GM12878 (cell line): ENCODE measurements around the gene TMEM170B. TPM values are rescaled to one million over a fixed set of nuclear protein-coding genes. Genes with fewer than 3 reads are reported as not detected.

ENCODE experiments used
- ASH2L ChIP-seq: fragments of 300-600, 200-600 bp; sonication (generic); IDR thresholded peaks from 2 replicates; pipeline ENCODE4 v1.6.1; 2017; ENCODE audit warnings: low read depth, mild to moderate bottlenecking, borderline replicate concordance
- BRCA1 ChIP-seq: IDR thresholded peaks from 2 replicates; pipeline ENCODE4 v1.6.1; 2011; ENCODE audit warnings: low read depth, low read length, improper control_type of control experiment
- CHD4 ChIP-seq: fragments of 200-600 bp; sonication (generic); IDR thresholded peaks from 2 replicates; pipeline ENCODE4 v1.6.1; 2016; ENCODE audit warnings: mild to moderate bottlenecking
- CTCF ChIP-seq, 3 experiments: IDR thresholded peaks in 2 of 3; conservative IDR thresholded peaks in 1 of 3; 2 replicates each; pipeline ENCODE4 v1.5.1; 2011; ENCODE audit warnings: low read depth in 3 of 3, low read length in 3 of 3, mild to moderate bottlenecking in 3 of 3, control low read depth in 2 of 3, moderate library complexity in 2 of 3, inconsistent platforms in 1 of 3, mixed read lengths in 1 of 3; ENCODE audit not compliant: control insufficient read depth in 2 of 3, insufficient read depth in 1 of 3; ENCODE audit errors: extremely low read depth in 1 of 3
- E2F4 ChIP-seq: IDR thresholded peaks from 2 replicates; pipeline ENCODE4 v1.6.1; 2012; ENCODE audit warnings: low read depth, low read length, improper control_type of control experiment
- E4F1 ChIP-seq: fragments of 450-650 bp; IDR thresholded peaks from 2 replicates; pipeline ENCODE4 v1.6.1; 2018; ENCODE audit warnings: borderline replicate concordance, mild to moderate bottlenecking; ENCODE audit not compliant: partially characterized antibody
- FOXK2 ChIP-seq: fragments of 450-650 bp; IDR thresholded peaks from 2 replicates; pipeline ENCODE4 v1.6.1; 2017; ENCODE audit warnings: mild to moderate bottlenecking, moderate library complexity
- MEF2A ChIP-seq: IDR thresholded peaks from 2 replicates; pipeline ENCODE4 v1.6.1; 2011; ENCODE audit warnings: low read depth, mild to moderate bottlenecking, low read length, moderate library complexity; ENCODE audit not compliant: insufficient read depth
- NFXL1 ChIP-seq: fragments of 450-650 bp; IDR thresholded peaks from 2 replicates; pipeline ENCODE4 v1.6.1; 2017; ENCODE audit warnings: antibody characterized with exemption, mild to moderate bottlenecking, borderline replicate concordance
- NFYA ChIP-seq: IDR thresholded peaks from 2 replicates; pipeline ENCODE4 v1.6.1; 2011; ENCODE audit warnings: low read depth, mild to moderate bottlenecking, low read length, improper control_type of control experiment, borderline replicate concordance
- NR2F1 ChIP-seq: fragments of 450-650 bp; conservative IDR thresholded peaks from 2 replicates; pipeline ENCODE4 v1.6.1; 2017; ENCODE audit warnings: mild to moderate bottlenecking
- PKNOX1 ChIP-seq: fragments of 450-650 bp; IDR thresholded peaks from 2 replicates; pipeline ENCODE4 v1.6.1; 2016; ENCODE audit warnings: mild to moderate bottlenecking
- RAD21 ChIP-seq: IDR thresholded peaks from 2 replicates; pipeline ENCODE4 v1.6.1; 2011; ENCODE audit warnings: mild to moderate bottlenecking, low read depth, low read length, moderate library complexity; ENCODE audit not compliant: insufficient read depth
- SKIL ChIP-seq: fragments of 450-650 bp; IDR thresholded peaks from 2 replicates; pipeline ENCODE4 v1.6.1; 2017; ENCODE audit warnings: mild to moderate bottlenecking, low read depth, inconsistent platforms; ENCODE audit not compliant: poor library complexity, severe bottlenecking
- SMARCA5 ChIP-seq: fragments of 450-650 bp; IDR thresholded peaks from 2 replicates; pipeline ENCODE4 v1.6.1; 2017; ENCODE audit warnings: mild to moderate bottlenecking
- SREBF1 ChIP-seq: IDR thresholded peaks from 2 replicates; pipeline ENCODE4 v1.6.1; 2012; ENCODE audit warnings: mild to moderate bottlenecking, low read length
- TBL1XR1 ChIP-seq: IDR thresholded peaks from 2 replicates; pipeline ENCODE4 v1.6.1; 2012; ENCODE audit warnings: low read depth, low read length, improper control_type of control experiment
- ZNF687 ChIP-seq: fragments of 450-650 bp; IDR thresholded peaks from 2 replicates; pipeline ENCODE4 v1.6.1; 2017; ENCODE audit warnings: mild to moderate bottlenecking, moderate library complexity
- polyA plus RNA-seq, 11 experiments: library from polyadenylated mRNA; depleted of rRNA in 4 of 11; unstranded in 6 of 11; stranded (reverse) in 5 of 11; fragments of >200 nt; fragmentation: Nextera tagmentation in 4 of 11; fragmentation: Illumina TruSeq in 1 of 11; extraction: Ambion mirVana in 4 of 11; extraction: Trizol in 1 of 11; gene quantifications; 1 replicate in 1 of 11; 2 replicates in 10 of 11; pipeline versions ENCODE4 v1.2.1 to v1.2.3, GENCODE V29; 2011 to 2016; ENCODE audit warnings: inconsistent platforms in 2 of 11, missing spikeins in 2 of 11, low read depth in 1 of 11
- total RNA-seq, 4 experiments: library from RNA; depleted of rRNA in 3 of 4; stranded (reverse); fragments of >200 nt in 3 of 4; fragmentation: Illumina TruSeq in 1 of 4; extraction: Trizol in 1 of 4; gene quantifications; 2 replicates each; pipeline versions ENCODE4 v1.2.1 to v1.2.3, GENCODE V29; 2013 to 2021

TMEM170B gene
- total and polyA plus RNA-seq, 10 of the 15 experiments (the other 5 are each of a cell fraction or from before 2014, with no cell fraction given), result 0.38 to 10.3 (median 4.2) TPM

GRCh38 chr6:11514672-11515071 is 22.9 kb upstream of the TMEM170B start (continued):
- no peak for TF ChIP-seq SREBF1
- TF ChIP-seq TBL1XR1, result no peak
- peak; percentile 35; the same call in 1 of the 2 replicates for TF ChIP-seq ZNF687
- TF ChIP-seq NFYA, result no peak
- TF ChIP-seq MEF2A, result peak; percentile 22; the same call in 1 of the 2 replicates
- no peak for TF ChIP-seq E4F1
- no peak for TF ChIP-seq FOXK2
- peak; percentile 34 for TF ChIP-seq SKIL
- TF ChIP-seq CTCF (IDR thresholded peaks at IDR 0.05 in 2 of 3, conservative IDR thresholded peaks at IDR 0.05 in 1 of 3; ENCODE audit: control insufficient read depth in 2 of 3, extremely low read depth in 1 of 3, insufficient read depth in 1 of 3, low read depth in 3 of 3, low read length in 3 of 3), result no peak
- no peak for TF ChIP-seq RAD21
- TF ChIP-seq BRCA1, result no peak
- TF ChIP-seq ASH2L, result no peak
- no peak for TF ChIP-seq E2F4
- TF ChIP-seq NR2F1, result no peak
- no peak; the same call in 1 of the 2 replicates for TF ChIP-seq SMARCA5
- TF ChIP-seq CHD4, result no peak
- no peak for TF ChIP-seq PKNOX1
- no peak for TF ChIP-seq NFXL1
